Neural progenitor cell (in vitro differentiated cells): ENCODE results near the gene PPM1H.

ENCODE experiments used
- CTCF ChIP-seq: fragments of 200-600 bp; sonication (generic); IDR thresholded peaks from 2 replicates; pipeline ENCODE4 v1.5.1; 2017; ENCODE audit warnings: antibody characterized with exemption, mild to moderate bottlenecking
- EZH2 ChIP-seq: fragments of 200-600 bp; sonication (generic); IDR thresholded peaks from 2 replicates; pipeline ENCODE4 v1.6.1; 2017; ENCODE audit warnings: antibody characterized with exemption, mild to moderate bottlenecking, moderate library complexity
- EZH2phosphoT487 ChIP-seq: fragments of 200-600 bp; sonication (generic); IDR thresholded peaks from 2 replicates; pipeline ENCODE4 v1.6.1; 2017; ENCODE audit warnings: antibody characterized with exemption

DNA sequence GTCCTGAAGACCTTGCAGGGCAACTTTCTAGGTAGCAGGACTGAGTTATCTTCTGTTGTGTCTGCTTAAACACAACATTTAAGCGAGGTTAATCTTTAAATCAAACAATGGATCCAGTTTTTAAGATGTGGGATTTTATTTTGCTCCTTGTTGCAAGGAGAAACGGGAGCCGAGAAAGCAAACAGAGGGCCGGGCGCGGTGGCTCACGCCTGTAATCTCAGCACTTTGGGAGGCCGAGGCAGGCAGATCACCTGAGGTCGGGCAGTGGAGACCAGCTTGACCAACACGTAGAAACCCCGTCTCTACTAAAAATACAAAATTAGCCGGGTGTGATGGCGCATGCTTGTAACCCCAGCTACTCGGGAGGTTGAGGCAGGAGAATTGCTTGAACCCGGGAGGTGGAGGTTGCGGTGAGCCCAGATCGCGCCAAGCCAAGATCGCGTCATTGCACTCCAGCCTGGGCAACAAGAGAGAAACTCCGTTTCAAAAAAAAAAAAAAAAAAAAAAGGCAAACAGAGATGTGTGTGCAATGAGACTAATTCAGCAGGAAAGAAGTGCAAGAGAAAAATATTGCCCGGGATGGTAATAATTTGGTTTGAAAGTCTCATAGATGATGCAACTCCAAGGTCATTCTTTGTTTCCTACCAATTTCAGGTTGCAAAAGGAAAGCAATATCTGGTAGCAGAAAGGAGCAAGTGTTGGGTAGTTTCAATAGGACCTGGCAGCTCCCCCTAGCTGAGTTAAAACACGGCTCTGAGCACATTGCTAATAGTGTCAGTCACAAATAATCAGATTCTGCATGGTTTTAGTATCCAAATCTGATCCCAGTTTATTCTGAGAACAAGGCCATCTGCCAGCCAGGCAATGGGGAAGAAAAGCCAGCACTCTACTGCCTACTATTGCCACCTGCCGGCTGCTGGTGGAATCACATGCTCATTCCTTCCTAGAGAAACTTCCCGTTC is 141.4 kb downstream of the PPM1H start:
- TF ChIP-seq CTCF (peak; percentile 96), EZH2 (no peak), EZH2phosphoT487 (no peak)
